GM19043 (cell line): ENCODE results near the gene IPP.
"Not testable (repeated sequence)": the region's sequence is repeated elsewhere in the genome, so short reads cannot be mapped to it uniquely, and the experiment has no call there.

Experiments
- ATAC-seq: cut with Tn5 transposase; IDR thresholded peaks from one replicate; pipeline ENCODE4 v1.9.1; 2021; ENCODE audit warnings: low read depth; ENCODE audit not compliant: unreplicated experiment

IPP gene

DNA sequence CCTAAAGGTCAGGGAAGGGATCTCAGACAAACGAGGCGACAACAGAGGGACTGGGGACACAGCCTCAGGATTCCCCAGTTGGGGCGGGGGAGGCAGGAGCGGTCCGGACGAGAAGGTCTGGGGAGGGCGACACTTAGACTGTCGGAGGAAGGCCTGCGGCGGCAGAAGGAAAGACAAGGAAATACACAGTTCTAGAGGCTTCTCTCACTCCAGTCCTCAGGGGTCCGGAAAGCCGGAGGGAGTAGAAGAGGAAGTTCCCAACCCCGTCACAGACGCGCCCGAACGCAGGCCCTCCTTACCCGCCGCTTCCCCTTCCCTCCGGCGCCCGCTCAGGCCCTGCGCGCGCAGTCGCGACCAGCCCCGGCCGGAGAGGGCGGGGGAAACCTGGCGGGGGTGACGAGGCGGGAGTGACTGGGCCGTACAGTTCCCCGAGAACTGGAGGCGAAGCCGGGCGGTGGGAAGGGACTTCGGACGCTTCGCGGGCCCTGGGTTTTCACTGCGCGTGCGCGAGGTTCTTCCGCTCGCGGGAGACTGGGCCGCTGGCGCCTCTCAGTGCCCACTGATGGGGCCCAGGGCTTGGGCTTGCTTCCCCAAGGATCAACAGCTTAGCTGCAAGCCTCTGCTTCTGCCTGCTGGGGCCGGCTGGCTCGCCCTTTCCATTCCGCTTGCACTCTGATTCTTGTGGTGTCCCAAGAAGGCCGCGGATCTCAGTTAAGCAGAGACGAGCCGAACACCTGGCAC, at the start of gene IPP:
TSS of gene IPP (minus strand) at position 356 of the 741 bp plus-strand sequence. CDS start 4,242 bp downstream, outside the sequence.
- peak; percentile 90 for ATAC-seq

DNA sequence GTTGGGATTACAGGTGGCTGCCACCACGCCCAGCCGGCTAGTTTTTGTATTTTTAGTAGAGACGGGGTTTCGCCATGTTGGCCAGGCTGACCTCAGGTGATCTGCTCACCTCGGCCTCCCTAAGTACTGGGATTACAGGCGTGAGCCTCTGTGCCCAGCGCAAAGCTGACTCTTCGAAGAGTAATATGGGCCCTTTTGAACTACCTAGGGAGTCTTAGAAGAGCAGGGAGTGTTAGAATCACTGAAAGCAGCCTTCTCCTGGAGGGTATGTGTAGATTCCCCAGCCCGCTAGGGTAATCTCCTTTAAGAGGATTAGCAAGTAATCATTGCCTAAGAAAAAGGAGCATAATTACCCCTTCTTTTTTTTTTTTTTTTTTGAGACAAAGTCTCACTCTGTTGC, 46.5 kb upstream of the IPP start:
- no peak for ATAC-seq

DNA sequence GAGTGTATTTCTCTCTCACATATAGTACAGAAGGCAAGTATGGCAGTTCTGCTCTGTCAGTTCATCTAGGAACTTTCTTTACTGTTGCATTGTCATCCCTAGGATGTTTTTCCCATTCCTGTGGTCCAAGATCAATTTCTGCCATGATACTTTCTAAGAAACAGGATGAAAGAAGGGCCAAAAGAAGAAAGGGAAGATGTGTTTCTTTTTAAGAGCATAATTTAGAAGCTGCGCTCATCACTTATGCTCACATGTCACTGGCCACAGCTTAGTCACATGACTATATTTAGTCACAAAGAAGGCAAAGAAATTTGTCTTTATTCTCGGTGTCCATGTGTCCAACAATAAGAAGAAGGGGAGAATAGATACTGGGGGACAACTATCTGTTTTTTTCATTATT, 45.9 kb upstream of the IPP start:
- no peak for ATAC-seq

DNA sequence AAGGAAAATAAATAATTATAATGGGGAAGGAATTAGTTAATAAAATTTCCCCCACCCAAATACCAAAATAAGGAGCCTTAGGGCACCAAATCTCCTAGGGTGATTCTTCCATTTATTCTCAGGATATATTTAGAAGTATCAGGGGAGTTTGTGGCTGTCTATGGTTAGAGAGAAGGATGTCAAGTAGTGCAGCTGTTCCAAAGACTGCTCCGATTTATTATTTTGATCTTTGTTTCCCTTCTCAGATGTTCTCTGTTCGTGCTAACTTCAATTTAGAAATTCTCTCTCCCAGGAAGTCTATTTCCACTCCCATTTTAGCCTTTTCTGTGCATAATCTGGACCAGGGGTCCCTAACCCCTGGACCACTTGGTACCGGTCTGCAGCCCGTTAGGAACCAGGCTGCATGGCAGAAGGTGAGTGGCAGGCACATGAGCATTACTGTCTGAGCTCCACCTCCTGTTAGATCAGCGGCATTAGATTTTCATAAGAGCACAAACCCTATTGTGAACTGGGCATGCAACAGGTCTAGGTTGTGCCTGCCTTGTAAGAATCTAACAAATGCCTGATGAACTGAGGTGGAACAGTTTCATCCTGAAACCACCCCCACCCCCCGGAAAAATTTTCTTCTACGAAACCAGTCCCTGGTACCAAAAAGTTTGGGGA, 43.6 kb upstream of the IPP start:
- no peak for ATAC-seq

DNA sequence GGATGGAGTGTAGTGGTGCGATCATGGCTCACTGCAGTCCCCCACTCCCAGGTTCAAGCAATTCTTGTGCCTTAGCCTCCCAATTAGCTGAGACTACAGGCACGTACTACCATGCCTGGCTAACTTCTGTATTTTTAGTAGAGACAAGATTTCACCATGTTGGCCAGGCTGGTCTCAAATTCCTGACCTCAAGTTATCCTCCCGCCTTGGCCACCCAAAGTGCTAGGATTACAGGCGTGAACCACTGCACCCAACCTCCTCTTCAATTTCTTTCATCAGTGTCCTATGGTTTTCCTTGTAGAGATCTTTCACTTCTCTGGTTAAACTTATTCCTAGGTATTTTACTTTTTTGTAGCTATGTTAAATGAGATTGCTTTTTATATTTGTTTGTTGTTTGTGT, 42.3 kb upstream of the IPP start:
- no peak for ATAC-seq

DNA sequence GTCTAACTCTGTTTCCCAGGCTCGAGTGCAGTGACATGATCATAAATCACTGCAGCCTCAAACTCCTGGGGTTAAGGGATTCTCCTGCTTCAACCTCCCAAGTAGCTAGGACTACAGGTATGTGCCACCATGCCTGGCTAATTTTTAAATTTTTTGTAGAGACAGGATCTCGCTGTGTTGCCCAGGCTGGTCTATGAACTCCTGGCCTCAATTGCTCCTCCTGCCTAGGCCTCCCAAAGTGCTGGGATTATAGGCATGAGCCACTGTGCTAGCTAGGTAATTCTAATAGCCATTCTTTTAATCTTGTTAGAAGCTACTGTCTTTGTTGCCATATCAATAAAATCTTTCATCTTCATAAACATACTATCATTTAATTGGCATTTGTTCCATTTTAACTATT, 39.1 kb upstream of the IPP start:
- ATAC-seq: no peak

DNA sequence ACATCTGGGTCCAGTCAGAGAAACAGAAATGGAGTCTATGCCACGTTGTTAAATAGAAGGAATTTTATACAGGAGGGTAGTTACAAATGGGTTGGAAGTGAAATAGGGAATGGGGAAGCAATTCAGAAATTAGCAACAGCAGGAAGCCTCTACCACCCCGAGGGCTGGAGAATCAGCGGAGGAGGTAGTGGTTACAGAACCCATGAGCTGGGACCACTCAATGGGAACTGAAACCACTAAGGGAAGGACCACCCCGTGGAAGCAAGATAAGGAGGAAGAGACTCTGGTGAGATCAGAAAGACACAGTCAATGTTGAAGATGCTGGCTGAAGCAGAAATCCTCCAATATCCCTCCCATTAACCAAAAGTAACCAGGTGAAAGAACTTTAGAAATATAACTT, 37.5 kb upstream of the IPP start:
- ATAC-seq: no peak

DNA sequence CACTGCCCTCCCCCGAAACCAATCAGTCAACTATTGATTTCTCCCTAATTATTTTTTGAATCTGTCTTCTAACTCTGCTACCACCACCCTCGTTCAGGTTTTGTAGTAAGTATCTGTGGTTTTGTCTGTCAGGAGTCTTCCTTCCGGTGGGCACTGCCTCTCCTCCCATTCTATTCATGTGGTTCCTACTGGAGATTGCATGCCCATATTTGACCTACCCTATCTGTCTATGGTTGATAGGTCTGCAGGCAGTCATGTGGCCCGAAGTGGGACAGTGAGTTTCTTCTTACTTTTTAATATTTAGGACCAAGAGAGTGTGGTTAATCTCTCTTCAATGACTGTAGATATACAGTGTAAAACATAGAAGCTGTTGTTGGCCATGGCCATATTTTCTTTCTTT, 35.1 kb upstream of the IPP start:
- no peak for ATAC-seq

DNA sequence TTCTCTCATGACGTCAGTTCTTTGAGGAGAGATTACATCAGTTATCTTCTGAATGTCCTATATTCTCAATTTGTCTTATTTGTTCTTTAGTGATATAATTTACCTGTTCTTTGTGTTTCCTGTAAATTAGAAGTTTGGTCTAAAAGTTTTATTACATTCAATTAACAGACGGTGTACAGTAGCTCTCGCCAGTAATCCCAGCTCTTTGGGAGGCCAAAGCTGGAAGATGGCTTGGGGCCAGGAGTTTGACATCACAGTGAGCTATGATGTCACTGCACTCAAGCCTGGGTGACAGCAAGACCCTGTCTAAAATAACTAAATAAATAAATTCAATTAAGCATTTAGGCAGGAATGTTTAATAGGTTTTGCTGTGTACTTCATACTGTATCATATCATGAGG, 25.3 kb upstream of the IPP start:
- ATAC-seq: no peak

DNA sequence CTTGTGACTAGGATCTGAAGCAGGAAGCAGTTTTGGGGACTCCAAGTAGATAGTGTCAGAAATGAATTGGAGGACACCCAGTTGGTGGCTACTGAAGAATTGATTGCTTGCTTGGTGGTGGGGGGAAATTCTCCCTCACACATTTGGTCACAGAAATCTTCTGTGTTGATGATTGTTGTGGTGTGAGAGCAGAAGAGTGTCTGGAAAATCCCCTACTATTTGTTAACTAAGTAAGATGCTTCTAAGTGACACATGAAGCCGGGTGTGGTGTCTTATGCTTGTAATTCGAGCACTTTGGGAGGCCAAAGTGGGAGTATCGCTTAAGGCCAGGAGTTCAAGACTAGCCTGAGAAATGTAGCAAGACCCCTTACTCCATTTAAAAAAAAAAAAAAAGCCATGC, 22.5 kb upstream of the IPP start:
- ATAC-seq: no peak

DNA sequence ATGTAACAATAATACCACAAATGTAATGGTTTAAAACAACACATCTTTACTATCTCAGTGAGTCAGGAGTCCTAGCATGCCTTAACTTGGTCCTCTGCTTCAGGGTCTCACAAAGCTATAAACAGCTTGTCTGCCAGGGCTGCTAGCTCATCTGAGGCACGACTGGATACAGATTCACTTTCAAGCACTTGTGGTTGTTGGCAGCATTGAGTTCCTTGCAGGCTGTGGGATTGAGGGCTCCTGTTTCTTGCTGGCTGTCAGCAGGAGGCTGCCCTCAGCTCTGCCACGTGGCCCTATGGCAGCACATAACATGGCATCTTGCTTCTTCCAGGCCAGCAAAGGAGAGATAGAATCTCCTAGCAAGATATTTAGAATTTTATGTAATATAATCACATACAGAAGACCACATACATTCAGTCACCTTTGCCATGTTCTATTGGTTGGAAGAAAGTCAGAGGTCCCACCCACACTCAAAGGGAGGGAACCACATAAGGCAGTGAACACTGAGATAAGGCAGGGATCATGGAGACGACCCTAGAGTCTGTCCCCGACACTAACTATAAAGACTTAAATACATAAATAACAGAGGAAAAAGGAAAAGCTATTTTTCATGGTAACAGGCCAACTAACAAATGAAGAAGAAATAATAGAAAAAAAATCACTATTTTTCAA, 18.9 kb upstream of the IPP start:
- ATAC-seq: no peak

DNA sequence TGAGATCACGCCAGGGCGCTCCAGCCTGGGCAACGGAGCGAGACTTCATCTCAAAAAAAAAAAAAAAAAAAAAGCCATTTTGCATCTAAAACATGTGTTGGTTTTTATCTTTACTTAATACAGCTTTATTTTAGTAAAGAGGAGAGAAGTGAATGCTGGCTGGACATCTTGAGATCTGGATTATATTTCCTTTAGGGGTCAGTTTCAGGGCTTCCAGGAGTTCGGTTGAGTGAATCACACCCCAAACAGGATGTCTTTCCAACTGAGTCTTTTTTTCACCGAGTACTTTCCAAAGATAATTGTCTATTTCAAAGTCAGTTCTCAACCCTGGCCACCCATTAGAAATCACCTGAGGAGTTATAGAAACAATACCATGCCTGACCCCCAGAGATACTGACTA, 16.6 kb upstream of the IPP start:
- ATAC-seq: no peak

DNA sequence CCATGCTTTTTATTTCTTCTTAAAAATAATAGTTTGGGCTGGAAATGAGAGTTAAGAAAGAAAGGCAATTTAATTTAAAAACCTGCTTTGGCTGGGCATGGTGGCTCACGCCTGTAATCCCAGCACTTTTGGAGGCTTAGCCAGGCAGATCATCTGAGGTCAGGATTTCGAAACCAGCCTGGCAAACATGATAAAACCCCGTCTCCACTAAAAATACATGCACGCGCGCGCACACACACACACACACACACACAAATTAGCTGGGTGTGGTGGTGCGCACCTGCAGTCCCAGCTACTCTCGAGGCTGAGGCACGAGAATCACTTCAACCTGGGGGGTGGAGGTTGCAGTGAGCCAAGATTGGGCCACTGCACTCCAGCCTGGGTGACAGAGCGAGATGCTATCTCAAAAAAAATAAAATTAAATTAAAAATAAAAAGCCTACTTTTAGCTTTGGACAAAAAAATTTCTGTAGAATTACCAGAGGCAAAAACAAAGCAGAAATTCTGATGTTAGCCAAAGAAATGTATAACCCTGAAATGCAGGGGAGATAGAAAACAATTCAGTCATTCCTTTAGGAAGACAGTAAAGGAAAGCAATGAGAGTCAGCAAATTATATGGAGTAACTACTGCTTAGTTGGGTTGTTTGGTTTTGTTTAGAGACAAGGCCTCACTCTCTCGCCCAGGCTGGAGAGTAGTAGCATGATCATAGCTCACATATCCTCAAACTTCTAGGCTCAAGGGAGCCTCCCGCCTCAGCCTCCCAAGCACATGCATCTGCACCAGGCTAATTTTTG, 15.7 kb upstream of the IPP start:
- no peak for ATAC-seq

DNA sequence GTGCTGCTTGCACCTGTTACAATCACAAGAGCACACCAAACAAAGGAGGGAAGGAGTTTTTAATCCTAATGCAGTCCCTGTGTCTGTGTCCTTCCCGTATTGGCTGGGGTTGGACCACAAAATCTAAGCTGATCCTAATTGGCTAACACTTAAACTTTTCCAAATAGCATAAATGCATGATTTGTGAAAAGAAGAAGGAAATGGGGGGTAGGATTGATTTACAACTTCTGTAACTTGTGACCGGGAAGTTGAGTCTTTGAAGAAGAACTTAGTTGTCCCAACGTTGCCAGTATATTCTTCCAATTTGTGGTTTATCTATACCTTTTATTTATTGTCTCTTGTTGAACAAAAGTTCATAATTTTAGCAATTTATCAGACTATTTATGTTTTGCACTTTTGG, 11.8 kb upstream of the IPP start:
- ATAC-seq: no peak

DNA sequence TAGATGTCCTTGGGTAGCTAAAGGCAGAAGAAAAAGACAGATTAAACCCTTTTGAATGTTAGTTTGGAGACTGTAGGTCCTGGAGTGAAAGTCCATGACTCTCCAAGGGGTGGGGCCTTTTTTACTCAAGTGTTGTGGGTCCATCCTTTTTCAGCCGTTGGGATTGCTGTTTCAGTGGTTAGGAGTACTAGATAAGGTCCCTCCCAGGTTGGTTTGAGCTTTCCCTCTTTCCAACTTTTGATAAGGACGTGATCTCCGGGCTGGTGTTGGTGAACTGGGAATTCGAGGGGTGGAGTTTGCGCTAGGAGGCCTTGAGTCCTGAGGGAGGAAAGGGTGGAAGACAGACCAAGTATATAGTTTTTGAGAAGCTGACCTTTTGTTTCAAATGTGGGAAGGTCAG, 5.2 kb upstream of the IPP start:
- ATAC-seq: no peak

DNA sequence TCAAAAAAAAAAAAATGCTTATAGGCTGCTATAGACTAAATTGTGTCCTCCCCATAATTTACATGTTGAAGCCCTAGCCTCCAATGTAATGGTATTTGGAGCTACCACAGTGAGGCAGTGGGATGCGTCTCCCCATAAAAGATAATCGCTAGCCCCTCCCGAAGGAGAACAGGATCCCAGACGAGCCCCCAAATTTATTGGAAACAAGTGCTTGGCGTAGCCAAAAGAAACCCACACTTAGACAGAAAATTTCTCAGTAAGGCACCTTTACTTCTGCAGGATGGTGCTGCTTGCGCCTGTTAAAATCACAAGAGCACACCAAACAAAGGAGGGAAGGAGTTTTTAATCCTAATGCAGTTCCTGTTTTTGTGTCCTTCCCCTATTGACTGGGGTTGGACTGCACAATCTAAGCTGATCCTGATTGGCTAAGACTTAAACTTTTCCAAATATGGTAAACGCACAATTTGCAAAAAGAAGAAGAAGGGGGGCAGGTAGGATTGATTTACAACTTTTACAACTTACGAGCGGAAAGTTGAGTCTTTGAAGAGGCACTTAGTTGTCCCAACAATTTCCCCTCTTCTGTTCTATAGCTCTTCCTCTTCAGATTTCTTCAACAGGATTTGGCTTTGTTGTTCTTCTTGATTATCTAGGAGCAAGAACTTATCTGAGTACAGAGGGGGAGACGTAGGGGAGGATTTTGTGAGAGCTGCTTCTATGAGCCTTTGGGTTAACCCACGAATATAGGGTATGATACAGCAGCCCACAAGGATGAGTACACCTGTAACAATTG, 3.0 kb upstream of the IPP start:
- no peak for ATAC-seq

DNA sequence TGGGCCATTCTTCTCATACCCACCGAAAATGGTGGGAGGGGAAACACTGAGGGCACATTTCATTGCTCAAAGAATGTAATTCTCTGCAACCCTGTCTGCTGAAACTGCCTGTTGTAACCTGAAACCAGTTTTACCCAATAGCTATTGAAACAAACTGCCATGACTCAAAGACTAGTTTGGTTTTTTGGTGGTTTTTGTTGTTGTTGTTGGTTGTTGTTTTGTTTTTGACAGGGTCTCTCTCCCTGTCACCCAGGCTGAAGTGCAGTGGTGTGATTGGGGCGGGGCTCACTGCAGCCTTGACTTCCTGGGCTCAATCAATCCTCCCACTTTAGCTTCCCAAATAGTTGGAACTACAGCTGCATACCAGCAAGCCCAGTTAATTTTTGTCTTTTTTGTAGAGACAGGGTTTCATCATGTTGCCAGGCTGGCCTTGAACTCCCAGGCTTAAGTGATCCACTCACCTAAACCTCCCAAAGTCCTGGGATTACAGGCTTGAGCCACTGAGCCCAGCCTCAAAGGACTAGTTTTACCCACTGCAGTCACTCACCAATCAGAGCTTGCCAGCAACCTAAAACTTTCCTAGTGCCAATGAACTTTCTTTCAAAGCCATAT, 2.1 kb upstream of the IPP start:
- no peak for ATAC-seq

DNA sequence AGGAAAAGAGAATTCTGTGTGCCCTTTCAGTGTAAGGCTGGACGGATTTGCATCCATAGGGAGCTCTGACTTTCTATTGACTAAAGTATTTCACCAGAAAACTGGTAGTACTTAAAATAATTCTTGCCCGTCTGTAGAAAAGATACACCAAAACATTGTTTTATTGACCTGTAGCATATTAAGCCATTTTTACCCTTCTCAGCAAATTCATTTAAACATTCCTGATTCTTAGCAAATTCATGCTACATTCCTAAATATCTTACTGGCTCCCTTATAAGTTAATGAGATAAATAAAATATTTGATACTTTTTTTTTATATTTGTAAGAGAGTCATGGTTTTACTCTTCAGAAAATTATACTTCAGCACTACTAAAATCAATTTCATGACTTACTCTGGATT, 1.6 kb upstream of the IPP start:
- ATAC-seq: no peak

DNA sequence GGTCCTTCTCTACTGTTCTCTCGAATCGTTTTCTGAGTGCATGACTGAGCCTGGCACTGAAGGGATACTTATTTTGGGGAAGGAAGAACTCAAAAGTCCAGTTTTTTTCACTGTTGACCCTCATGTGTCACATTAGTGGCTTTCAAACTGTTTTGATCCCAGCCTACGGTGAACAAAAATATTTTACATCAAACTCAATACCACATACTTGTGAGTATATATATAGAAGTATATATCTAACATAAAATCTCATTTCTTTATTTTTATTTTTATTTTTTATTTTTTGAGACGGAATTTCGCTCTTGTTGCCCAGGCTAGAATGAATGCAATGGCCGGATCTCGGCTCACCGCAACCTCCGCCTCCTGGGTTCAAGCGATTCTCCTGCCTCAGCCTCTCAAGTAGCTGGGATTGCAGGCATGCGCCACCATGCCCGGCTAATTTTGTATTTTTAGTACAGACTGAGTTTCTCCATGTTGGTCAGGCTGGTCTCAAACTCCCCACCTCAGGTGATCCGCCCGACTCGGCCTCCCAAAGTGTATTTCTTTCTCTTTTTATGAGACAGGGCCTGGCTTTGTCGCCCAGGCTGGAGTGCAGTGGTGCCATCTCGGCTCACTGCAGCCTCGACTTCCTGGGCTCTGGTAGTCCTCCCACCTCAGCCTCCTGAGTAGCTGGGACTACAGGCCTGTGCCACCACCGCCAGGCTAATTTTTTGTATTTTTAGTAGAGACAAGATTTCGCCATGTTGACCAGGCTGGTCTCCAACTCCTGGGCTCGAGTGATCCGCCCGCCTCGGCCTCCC, 786 bp upstream of the IPP start:
- ATAC-seq: not testable (repeated sequence)
